GM19397 (cell line): ENCODE data around the gene UMAD1.
"Not testable (repeated sequence)": the region's sequence is repeated elsewhere in the genome, so short reads cannot be mapped to it uniquely, and the experiment has no call there.

ENCODE experiments used
- ATAC-seq: cut with Tn5 transposase; IDR thresholded peaks from one replicate; pipeline ENCODE4 v1.9.1; 2021; ENCODE audit warnings: mild to moderate bottlenecking, moderate library complexity; ENCODE audit not compliant: unreplicated experiment

UMAD1 gene

DNA sequence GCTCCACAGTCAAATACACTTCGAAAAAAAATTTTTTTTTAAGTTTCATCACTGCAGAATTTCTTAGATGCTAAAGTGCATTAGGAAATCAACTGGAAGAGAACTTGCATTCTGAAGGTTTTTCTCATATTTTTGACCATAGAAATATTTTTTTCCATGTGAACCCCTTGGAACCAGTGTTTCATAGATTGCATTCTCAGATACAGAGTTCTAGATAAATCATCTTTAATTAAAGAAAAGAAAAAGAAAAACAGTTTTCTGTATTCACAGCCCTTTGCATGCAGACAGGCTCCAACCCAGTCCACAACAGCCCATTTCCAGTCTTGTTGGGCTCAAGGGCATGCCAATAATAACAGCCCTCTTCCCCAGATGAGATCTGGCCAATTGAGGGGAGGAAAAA lies 153.4 kb downstream of the UMAD1 start:
- no peak for ATAC-seq

GRCh38 chr7:7795203-7795602 lies 154.7 kb downstream of the UMAD1 start:
- no peak for ATAC-seq

DNA sequence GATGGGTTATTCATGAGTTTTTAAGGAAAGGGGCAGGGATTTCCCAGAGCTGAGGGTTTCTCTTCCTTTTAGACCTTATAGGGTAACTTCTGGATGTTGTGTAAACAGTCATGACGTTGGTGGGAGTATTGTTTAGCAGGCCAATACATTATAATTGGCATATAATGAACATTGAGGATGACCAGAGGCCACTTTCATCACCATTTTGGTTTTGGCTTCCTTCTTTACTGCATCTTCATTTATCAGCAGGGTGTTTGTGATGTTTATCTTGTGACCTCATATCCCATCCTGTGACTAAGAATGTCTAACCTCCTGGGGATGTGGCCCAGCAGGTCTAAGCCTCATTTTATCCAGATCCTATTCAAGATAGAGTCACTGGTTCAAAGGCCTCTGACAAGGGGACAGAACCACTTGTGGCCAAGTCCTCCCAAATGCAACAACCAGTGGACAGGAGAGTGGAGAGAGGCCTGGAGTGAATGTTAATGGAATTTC lies 155.1 kb downstream of the UMAD1 start:
- no peak for ATAC-seq

DNA sequence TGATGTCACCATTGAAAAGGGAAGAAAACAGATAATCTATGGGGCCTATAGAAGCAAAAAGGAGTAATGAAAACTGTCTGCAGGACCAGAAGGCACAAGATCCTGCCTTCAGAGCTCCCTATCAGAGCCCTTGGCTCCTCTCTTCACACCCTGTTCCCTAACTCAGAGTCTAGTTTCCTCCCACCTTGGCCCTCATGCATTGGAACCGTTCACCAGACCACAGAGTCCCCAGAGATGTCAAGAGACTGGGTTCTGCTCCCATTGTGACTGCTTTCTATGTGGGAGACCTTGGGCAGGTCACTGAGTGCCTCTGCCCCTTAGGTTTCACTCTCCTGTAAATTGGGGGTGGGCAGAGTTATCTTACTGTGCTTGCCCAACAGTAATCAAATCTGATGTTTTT lies 158.0 kb downstream of the UMAD1 start:
- peak; percentile 60 for ATAC-seq

- no peak for ATAC-seq
Measured at GRCh38 chr7:7799138-7799537, 158.6 kb downstream of the UMAD1 start.

GRCh38 chr7:7802531-7802930 lies 162.0 kb downstream of the UMAD1 start:
- no peak for ATAC-seq

DNA sequence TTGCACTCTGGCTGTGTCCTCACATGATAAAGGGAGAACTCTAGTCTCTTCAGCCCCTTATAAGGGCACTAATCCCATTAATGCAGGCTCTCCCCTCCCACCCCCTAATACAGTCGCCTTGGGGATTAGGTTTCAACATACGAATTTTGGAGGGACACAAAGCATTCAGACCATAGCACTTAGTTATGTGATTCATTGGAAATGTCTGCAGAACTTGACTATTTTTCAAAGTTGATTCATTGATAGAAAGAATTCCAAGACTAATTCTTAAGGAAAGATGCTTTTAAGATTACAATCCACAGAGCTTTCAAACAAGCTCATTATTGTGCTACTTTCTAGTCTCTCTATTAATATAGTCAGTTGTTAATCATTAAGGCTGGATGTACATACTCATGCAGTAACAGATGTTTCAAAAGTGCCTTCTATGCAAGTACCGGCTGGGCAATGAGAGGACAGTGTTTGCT lies 163.2 kb downstream of the UMAD1 start:
- ATAC-seq: peak; percentile 57

DNA sequence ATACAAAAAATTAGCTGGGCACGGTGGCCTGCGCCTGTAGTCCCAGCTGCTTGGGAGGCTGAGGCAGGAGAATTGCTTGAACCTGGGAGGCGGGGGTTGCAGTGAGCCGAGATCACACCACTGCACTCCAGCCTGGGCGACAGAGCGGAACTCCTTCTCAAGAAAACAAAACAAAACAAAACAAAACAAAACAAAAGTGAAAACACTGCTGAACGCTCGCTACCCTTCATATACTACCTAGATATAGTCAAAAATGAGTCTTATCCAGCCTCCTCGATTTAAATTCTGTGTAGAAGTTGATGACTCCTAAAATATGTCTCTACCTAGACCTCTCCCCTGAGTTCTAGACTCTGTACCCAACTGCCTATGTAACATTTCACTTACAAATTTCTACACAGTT lies 164.3 kb downstream of the UMAD1 start:
- not testable (repeated sequence) for ATAC-seq

DNA sequence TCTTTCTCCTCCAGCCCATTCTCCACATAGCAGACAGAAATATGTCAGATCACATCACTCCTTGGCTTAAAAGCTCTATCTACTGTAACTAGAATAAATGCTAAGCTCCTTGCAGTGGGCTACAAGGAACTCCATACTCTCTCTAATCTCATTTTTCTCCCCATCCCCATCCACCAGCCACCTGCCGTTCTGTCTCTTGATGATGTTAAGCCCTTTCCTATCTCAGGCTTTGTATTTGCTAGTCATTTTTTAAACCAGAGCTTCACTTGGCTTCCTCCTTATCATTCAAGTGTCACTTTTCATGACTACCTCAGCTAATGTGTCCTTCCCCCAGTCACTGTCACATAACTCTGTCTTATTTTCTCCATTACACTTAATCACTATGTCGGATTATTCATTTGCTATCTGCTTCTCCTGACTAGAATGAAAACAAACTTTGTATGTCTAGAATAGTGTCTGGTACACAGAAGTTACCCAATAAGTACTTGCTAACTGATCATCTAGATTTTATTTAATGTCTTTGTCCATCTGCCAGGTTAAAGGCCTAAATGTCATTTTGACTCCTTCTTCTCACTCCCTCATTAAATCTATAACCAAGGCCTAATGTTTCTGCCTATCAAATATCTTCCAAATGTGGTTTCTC lies 165.1 kb downstream of the UMAD1 start:
- ATAC-seq: no peak

- ATAC-seq: no peak
Measured at GRCh38 chr7:7808156-7808555, 167.6 kb downstream of the UMAD1 start.

DNA sequence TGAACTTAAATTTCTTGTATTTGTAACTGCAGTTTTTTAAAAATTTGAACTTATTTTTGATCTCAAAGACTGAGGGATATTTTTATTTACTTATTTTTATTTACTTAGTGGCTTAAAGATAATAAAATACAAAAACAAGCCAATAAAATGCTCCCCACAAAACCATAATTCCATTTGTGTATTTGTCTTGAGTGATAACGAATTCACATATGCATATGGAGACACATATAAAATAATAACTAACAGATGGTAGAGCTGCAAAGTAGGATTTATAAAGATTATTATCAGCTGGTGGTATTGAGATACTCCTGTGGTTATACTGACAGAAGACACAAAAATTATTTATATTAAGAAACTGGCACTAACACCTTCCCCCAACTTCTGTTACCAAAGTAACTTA lies 168.1 kb downstream of the UMAD1 start:
- ATAC-seq: no peak

DNA sequence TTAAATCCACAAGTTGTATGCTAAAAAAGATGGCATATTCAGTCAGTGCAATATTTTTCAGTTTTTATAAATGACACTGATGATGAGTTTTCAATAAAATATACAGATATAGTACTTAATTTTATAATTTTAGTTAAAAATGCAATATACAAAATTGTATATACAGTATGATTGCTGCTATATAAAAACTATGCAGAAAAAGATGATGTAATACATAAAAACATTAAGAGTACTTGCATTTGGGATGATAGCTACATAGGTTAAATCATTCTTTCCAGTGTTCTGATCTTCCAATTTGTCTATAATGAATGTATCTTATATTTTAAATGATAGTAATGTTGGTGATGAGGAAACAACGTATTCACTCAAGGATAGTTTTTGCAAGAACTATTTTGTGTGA lies 169.8 kb downstream of the UMAD1 start:
- ATAC-seq: no peak

- ATAC-seq: no peak
Measured at GRCh38 chr7:7810826-7811225, 170.3 kb downstream of the UMAD1 start.

DNA sequence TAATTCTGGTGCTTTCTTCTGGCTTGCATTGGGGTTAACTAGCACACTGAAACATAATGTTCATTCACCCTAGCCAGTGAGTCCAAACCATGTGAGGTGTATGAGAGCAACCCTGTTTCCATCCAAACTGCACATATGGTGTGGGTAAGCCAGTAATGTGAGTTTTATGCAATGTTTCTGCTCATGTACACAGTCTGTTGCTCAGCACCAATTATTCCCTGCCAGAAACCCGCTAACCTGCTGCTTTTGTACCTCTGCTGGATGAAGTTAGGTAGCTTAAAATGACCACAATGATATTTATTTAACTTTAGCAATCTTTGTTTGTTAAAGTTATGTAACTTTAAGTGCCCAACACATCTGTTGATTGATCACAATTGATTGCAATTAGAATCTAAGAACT lies 171.6 kb downstream of the UMAD1 start:
- ATAC-seq: no peak

DNA sequence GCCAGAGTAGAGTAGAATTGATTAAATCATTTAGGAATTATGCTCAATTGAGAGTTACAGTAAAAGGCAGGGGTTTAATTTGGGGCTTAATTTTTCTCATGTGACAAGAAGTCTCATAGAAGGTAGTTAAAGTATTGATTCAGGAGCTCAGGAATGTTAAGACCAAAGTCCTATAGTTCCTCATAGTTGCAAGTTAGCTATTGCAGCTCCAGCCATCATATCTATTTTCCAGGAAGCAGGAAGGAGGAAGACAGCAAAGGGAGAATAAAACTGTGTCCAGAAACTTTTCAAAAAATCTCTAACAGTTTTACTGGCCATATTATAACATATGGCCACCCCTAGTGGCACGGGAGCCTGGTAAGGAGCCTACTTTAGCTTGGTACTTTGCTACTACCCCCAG lies 174.8 kb downstream of the UMAD1 start:
- no peak for ATAC-seq

DNA sequence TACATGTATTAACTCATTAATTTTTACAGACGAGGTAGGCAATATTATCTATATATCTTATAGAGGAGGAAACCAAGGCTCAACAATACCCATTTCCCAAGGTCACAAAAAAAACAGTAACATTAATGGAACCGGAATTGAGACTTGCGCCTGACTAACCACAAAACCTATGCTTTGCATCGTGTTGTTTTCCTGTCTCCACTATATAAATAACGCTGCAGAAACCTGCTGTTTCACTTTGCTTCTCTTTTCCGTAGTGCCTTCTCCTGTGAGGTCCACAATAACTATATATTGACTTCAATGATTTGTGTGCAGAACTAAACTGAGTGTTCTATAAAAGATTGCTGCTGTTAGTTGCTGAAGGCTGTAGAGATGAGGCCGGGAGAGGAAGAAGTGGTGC lies 175.5 kb downstream of the UMAD1 start:
- ATAC-seq: peak; percentile 34

DNA sequence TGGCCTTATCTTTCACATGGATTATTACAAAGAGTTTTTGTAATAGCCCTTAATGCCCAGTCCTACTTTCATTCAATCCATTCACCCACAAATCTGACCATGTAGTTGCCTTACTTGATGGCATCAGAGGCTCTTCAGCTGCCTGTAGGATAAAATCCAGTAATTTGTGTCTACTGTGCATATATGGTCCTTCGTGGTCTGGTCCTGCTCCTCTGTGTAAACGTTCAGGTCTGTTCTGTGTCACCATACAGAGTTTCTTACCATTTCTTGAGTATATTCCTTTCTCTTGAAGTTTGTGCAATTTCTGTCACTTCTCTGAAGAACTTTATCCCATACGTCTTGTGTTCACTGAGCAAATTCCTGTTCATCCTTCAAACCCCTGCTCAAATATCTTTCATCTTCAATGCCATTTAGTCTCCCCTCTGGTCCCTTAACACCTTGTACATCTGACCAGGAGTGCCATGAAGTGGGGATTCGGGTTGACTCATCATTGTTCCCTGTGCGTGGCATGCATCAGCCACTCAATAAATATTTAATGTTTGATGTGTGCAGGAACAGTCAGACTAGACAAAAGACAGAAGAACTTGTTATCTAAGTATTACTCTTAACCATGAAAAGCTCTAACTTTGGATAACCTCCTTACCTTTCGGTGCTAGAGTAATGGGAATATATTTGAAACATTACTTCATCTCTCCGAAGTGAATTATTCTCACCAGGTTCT lies 176.4 kb downstream of the UMAD1 start:
- ATAC-seq: no peak

DNA sequence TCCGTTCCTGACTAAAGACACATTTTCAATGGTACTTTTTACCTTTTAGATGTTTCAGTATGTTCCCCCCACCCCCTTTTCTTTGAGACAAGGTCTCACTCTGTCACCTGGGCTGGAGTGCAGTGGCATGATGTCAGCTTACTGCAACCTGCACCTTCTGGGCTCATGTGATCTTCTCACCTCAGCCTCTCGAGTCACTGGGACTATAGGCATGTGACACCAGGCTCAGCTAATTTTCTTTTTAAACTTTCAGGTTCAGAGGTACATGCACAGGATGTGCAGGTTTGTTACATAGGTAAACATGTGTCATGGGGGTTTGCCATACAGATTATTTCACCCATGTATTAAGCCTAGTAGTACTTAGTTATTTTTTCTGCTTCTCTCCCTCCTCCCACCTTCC lies 177.2 kb downstream of the UMAD1 start:
- no peak for ATAC-seq

- ATAC-seq: not testable (repeated sequence)
Measured at GRCh38 chr7:7818179-7818578, 177.6 kb downstream of the UMAD1 start.

GRCh38 chr7:7819442-7820247 lies 179.1 kb downstream of the UMAD1 start:
- peak; percentile 52 for ATAC-seq

GRCh38 chr7:7820409-7820808 lies 179.9 kb downstream of the UMAD1 start:
- no peak for ATAC-seq

DNA sequence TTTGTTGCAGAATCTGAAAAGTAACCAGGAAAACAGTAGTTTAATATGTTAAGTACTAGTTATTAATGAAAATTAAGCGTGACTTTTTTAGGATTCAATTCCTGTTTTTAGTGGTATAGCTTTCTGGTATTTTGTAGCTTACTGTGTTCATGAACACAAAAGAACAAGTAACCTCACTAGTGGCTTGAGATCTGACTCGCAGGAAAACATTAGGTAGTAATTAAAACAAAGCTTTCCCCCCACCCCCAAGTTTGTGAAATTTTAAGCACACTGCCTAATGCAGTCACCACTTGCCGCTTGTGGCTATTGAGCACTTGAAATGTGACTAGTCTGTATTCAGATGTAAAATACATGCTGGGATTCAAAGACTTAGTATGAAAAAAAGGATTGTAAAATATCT lies 180.4 kb downstream of the UMAD1 start:
- ATAC-seq: no peak
